ENCODE data around the gene CDSN. TPM values are rescaled to one million over a fixed set of nuclear protein-coding genes. Genes with fewer than 3 reads are reported as not detected.

The CDSN gene
- polyA plus RNA-seq, 2 of the 4 experiments (the other 2 are of a cell fraction), result not detected

GRCh38 chr6:31144296-31144969 is 24.2 kb upstream of the CDSN start (continued):
- TF ChIP-seq TP53 (CRISPR knock-in tag; IDR thresholded peaks at IDR 0.05) (no peak), PBX3 (IDR thresholded peaks at IDR 0.05) (no peak), FOSL2 (IDR thresholded peaks at IDR 0.05) (no peak), FOSL2 (CRISPR knock-in tag; IDR thresholded peaks at IDR 0.05) (no peak)

GRCh38 chr6:31143148-31143547 is 22.9 kb upstream of the CDSN start:
- no peak for DNase-seq (ENCODE audit: low read depth in 1 of 2, low spot score in 1 of 2)
- FAIRE-seq, result no peak
- Histone ChIP-seq H3K9me3 (no peaks in the 10 kb centered on the region), H3K4me3 (no peak overlapping the region), H3K4me2 (no peak overlapping the region), H3K27ac (no peak overlapping the region), H3K4me1 (peaks cover 7% of the 10 kb centered on the region; the same call in 2 of the 3 replicates)
- ChIA-PET POLR2A (no interaction called here), CTCF (interaction anchor here (1.0 to 2.3 kb wide), 3 partner anchors 9 to 54 kb away, joined by 3 to 5 read pairs (median 4); no protein-coding TSS in a partner anchor)
- ATAC-seq, result peak in 1 of 2 experiments; percentile 25; a peak in 2 of 6 replicates
- TF ChIP-seq MAZ (IDR thresholded peaks at IDR 0.05; ENCODE audit: borderline replicate concordance, low read depth, low read length) (no peak), CTCF (IDR thresholded peaks at IDR 0.05) (no peak), ELK1 (IDR thresholded peaks at IDR 0.05; ENCODE audit: low read depth, low read length) (no peak), MAFK (IDR thresholded peaks at IDR 0.05; ENCODE audit: partially characterized antibody) (no peak), MYC (IDR thresholded peaks at IDR 0.05; ENCODE audit: borderline replicate concordance, low read length) (no peak), POLR2A (IDR thresholded peaks at IDR 0.05; ENCODE audit: low read length) (no peak), EHF (CRISPR knock-in tag; IDR thresholded peaks at IDR 0.05) (no peak), TP53 (CRISPR knock-in tag; IDR thresholded peaks at IDR 0.05) (no peak), NR3C1 (IDR thresholded peaks at IDR 0.05) (no peak), ESRRA (IDR thresholded peaks at IDR 0.05; ENCODE audit: borderline replicate concordance, low read length) (no peak), MAX (IDR thresholded peaks at IDR 0.05) (no peak), HOXA7 (CRISPR knock-in tag; IDR thresholded peaks at IDR 0.05) (no peak), EP300 (IDR thresholded peaks at IDR 0.05) (no peak), KDM1A (IDR thresholded peaks at IDR 0.05; ENCODE audit: low read depth) (no peak), FOSB (CRISPR knock-in tag; IDR thresholded peaks at IDR 0.05) (no peak), POLR2AphosphoS2 (conservative IDR thresholded peaks at IDR 0.05; ENCODE audit: low read length) (no peak), PBX3 (IDR thresholded peaks at IDR 0.05) (no peak), HDAC2 (IDR thresholded peaks at IDR 0.05) (no peak), CEBPB (IDR thresholded peaks at IDR 0.05) (no peak)
- 72% methylated on average over 10 of the region's 11 CpGs for WGBS (ENCODE audit: missing lambda C conversion rate)

All from A549 (cell line).